CD4-positive, alpha-beta T cell treated with Interferon gamma for 1 hour (primary cell): ENCODE data around the gene SMTNL1.

ENCODE experiments used
- DNase-seq: peaks from one replicate; pipeline ENCODE4 v3.0.0-alpha.2; 2020

The SMTNL1 gene

DNA sequence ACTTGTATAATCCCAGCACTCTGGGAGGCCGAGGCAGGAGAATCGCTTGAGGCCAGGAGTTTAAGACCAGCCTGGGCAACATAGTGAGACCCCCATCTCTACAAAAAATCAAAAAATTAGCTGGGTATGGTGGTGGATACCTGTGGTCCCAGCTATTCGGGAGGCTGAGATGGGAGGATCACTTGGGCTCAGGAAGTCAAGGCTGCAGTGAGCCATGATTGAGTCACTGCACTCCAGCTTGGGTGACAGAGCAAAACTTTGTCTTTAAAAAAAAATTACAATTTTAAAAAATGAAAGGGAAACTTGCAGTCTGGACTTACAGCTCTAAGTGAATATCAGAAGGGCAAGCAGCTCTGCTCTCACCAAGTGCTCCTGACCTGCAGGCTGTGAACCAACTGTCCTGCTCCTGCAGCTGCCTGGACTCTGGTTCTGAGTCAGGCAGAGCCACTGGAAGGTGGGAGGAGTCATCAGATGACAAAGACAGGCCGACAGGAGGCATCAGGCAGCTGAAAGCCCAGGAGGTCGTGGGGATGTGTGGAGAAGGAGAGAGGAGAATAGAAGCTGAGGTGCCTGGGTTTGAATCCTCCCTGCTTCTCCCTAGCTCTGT, 9.6 kb downstream of the SMTNL1 start:
- DNase-seq: no peak

DNA sequence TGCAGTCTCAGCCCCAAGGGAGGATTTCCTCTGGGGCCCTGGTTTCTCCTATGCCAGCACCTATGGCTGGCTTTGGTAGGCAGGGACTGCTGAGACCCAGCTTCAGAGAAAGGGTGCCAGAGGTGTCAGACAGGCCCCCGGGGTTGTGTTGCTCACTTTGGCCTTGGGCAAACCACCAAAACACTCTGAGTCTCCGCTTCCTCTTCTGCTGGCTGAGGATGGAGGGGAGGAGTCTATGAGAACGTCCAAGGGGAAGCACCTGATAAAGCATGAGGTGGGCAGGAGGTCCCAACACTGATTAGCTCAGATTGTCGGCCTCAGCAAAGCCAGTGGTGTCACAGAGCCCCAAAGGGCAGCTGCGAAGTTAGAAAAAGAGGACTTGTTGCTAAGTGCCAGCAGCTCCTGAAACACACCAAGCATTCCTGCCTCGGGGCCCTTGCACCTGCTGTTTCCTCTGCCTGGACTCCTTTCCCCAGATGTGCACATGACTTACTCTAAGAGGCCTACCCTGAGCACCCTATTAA, 10.5 kb downstream of the SMTNL1 start:
- DNase-seq: peak; percentile 24

DNA sequence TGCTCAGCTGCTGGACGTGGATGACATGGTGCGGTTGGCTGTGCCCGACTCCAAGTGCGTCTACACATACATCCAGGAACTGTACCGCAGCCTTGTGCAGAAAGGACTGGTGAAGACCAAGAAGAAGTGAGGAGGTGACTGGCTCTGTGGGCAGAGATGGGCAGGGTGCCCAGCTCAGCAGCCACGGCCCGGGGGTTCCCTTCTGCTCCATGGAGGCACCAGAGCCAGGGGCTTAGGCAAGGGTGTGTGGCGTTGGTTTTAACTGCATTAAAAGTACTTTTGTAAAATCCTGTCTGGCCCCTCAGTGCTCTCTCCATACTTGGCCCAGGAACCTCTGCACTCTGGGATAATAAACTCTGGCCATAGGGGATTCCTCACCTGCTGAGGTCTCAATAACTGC, 12.6 kb downstream of the SMTNL1 start:
- DNase-seq: no peak

DNA sequence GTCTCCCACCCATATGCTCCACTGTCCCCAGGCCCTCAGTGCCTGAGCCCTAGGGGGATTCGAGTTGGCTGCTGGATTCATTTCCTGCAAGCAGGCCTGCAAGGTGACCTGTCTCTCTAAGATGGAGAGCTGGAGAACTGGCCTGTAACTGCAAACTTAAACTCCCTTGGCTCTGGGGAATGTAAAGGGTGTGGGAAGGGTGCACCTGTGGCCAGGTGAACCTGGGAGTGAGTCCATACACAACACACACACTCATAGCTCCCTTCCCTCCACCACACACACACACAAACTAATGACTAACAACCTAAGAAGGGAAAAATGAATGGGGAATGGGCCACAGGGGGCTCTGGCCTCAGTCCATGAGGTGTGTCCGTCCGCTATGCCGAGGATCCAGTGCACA, 14.5 kb downstream of the SMTNL1 start:
- DNase-seq: no peak

DNA sequence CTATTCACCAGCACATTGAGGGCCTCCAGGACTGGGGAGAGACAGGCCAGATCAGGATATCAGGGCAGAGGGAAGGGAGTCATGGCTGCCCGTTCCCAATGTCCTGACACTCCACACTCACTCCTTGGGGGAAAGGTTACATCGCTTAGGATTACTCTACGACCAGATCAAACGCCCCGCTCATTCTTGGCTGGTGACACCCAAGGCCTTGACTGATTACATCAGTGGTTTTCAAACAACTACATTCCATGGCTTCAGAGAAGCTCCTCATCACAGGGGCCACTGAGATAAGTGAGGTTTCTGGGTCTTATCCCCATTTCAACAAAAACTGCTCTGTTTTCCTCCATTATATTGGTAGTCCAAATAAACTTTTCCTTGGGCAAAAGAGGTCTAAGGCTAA, 15.1 kb downstream of the SMTNL1 start:
- DNase-seq: no peak

DNA sequence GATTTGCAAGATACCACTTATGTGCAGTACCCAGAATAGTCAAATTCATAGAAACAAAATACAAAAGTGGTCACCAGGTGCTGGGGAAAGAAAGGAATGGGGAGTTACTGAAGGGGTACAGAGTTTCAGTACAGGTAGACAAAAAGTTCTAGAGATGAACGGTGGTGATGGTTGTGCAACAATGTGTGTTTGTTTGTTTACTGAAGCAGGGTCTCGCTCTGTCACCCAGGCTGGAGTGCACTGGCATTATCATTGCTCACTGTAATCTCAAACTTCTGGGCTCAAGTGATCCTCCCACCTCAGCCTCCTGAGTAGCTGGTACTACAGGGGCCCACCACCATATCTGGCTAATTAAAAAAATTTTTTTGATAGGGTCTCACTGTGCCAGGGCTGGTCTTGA, 18.0 kb downstream of the SMTNL1 start:
- DNase-seq: no peak

DNA sequence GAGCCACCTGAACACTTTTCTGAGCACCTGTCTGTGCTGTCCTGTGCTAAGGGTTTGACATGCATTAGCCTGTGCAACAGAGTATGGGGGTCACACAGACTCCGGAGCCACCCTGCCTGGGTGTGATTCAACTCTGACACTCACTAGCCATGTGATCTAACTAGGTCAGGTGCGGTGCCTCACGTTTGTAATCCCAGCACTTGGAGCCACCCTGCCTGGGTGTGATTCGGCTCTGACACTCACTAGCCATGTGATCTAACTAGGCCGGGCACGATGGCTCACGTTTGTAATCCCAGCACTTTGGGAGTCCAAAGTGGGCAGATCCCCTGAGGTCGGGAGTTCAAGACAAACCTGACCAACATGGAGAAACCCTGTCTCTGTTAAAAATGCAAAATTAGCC, 18.6 kb downstream of the SMTNL1 start:
- DNase-seq: no peak

DNA sequence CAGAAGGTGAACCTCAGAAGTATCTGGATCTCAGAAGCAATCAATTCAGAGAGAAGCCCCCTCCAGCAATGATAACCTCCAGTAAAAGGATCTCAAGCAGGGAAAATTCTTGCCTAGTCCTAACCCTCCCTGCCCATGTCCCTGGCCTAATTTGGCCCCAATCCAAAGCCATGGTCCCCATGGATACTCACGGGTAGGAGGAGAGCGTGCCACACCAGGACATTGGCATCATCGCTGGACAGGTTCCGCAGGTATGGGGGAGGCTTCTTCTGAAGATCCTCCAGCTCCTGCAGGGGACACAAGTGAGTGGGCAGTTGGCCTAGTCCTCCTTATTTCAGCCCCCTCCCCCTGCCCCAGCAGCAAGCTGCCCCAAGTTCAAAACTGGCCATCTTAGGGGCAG, 22.8 kb downstream of the SMTNL1 start:
- DNase-seq: no peak

DNA sequence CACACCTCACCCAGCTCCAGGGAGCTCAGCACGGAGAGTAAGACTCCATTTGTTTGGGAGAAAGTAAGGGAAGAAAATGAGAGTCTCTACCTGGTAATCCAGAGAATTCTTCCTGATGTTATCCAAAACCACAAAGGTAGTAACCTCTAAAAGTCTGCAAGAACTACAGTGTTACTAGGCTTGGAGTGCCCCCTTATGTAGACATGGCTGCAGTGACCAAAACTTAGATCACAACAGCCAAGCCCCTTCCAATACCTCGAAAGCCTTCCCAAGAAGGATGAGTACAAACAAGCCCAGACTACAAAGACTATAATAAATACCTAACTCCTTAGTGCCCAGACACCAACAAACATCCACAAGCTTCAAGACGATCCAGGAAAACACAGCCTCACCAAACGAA, 25.2 kb downstream of the SMTNL1 start:
- DNase-seq: no peak

DNA sequence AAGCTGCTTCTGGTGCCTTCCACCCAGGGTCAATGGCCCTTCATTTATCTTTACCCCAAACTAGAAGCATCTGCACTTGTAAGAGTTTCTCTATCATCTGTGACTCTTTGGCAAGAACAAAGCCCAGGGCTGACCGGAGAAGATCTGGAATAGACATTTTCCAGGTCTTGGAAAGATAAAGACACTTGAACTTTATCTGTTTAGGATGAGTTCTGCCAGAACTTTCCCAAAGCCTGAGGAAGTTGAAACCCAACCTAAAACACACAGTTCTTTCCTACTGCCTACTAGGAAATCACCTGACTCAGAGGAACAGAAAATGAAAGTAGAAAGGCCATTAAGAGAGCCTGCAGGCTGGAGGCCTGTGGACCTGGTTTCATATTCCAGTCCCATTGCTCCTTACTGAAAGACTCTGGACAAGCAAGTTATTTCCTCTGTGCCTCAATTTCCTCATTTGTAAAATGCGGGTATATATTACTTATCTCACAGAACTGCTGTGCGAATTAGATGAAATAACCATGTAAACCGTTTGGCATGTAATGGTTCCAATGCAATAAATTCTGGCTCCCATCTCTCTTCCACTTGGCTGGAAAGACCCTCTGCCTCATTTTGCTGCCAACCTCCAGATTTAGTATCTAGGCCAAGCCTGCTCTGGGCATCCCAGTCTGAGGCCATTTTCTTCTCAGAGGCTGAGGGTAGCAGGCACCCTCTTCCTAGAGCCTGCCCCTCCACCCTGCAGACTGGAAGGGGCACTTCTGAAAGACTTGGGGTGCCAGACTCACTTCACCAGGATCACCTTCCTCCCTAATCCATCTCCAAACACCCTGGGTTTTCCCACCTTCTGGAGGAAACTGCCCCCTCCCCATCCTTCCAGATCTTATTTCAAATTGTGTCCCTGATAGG, 28.9 kb downstream of the SMTNL1 start:
- DNase-seq: peak; percentile 52

DNA sequence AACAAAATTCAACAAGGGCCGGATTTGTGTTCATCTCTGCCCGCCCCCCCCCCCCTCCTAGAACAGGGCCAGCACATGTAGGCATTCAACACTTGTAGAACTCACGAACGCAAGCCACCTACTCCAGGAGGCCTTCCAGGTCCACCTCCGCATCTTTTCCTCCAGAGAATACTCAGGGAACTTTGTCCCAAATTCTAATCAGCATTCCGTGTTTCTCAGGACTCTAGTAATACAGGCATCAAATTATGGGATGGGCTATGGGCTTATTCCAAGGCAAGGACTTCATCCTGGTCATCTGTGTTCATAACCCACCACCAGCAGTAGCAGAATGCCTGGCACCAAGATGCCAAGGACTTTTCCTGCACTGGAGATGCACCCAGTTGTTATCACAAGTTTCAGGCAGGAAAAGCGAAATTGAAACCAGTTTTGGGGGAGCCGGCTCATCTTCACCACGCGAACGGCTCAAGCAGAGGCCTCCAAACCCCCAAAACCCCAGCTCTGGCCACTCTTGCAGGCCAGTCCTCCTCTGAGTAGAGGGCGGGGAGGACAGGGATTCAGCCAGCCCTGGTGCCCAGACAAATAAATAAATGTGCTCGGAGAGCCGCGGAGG, 29.6 kb downstream of the SMTNL1 start:
- peak; percentile 35 for DNase-seq

DNA sequence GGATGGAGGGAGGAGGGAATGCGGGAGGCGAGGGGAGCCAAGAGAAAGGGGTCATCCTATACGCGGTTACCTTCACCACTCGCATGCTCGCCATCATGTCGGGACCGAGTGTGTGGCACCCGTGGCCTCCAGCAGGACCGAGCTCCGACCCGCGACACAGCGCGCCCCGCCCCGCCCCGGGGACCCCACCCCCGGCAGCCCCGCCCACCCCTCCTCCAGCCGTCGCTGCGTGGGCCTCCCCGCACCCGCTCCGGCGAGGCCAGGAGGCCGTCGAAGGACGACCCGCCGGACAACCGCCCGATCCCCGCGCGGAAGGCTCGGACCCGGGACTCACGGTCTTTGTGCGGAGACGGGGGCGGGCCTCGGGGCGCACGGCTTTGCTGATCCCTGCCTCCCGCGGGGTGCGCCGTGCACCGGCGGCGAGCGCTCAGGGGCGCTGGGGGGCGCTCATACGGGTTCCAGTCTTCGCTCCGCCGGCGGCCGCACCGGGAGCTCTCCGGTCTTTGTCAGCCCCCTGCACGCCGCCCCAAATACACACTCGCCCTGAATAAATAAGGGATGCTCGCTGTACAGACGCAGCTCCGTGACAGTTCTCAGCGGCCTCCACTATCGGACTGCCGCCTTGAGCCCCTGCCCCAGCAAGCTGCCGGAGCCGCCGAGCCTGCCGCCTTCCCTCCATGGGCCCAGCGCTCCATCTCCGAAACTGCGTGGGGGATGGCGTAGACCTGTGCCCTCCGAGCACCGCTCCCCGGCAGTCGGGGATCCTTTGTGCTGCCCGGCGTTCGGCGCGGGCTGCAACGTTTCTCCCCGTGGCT, 30.3 kb downstream of the SMTNL1 start, which contains the start of gene UBE2L6:
Gene UBE2L6 (minus strand): TSS at position 158 of the 815 bp plus-strand sequence. CDS start 61 bp downstream, at position 97.
- peak; percentile 82 for DNase-seq

DNA sequence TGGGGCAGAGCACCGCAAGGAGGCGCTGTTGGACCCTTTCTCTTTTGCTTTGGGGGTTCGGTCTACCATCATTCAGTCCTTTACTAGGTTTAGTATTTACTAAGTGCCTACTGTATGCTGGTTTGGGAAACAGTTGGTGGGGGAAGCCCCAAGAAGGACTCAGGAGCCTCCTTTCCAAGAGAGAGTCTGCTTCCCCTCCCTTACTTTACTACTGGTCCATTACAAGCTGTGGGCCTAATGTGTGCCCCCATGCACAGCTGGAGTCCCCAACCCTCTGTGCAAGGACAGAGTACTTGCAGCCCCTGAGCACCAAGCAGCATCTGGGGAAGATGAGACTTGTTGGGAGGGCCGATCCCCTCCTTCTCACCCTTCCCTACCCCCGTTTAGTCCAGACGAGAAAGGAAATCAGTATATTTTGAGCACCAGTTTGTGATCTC, 31.0 kb downstream of the SMTNL1 start:
- DNase-seq: no peak

DNA sequence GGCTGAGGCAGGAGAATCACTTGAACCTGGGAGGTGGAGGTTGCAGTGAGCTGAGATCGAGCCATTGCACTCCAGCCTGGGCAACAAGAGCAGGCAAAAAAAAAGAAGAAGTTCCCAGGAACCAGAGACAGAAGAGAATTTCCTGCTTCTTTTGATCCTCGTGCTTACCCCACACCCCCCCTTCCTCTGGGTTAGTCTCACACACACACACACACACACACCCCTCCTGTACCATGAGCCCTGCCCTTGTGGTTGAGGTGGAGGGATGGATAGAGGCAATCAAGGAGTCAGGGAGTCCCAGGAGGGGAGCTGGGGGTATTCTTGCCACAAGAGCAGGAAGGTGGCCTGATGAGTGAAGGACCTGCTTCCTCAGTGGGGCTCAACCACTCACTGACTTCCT, 34.2 kb downstream of the SMTNL1 start:
- DNase-seq: no peak

DNA sequence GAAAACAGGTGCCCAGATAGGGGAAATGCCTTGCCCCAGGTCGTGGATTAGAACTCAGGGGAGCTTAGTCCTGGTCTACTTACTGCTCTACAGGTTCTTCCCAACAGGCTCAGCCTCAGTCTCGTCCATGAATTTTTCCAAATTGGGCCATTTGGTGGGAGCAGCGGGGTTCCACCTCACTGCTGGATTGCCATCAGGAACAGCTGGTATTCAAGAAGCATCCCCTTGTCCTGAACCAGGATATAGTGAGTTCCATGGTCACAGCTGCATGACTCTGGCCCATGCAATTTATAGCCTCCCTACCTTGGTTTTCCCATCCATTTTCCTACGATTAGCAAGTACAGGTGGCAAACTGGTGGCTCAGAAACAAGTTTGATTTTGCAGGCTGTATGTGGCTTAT, 36.7 kb downstream of the SMTNL1 start:
- DNase-seq: no peak

DNA sequence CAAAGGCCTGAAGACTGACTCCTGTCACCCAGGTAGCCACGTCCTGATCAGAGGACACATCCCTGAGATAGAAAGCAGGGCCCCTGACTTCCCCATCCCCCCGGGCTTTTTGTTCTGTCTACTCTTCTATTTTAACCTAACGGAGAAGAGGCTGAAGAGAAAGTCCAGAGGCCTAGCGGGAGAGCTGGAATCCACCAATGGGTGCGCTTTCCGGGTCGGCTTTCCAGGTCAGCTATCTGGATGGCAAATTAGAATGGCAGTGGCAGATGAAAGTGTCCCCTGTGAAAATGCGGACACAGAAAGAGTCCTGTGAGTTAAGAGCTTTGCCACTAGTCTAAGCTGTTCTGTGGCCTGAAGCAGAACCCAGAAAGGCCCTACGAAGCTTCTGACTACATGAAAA, 46.9 kb downstream of the SMTNL1 start:
- no peak for DNase-seq

DNA sequence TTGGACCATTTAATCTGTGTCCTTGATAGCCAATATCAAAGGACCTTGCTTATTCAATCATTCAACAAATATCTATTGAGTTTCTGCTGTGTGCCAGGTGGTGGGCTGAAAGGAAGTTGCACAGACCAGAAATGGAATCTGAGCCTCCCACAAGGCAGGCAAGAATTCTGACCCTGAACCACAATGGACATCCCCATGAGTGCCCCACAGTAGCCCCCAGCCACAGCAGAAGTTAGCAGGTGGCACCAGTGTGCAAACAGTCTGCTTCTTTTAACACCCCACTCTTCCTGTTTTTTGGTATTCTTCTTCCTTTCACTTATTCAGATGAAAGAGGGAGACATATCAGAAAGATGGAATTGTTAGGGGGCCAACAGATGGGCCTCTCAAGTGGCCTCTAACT, 47.9 kb downstream of the SMTNL1 start:
- no peak for DNase-seq

DNA sequence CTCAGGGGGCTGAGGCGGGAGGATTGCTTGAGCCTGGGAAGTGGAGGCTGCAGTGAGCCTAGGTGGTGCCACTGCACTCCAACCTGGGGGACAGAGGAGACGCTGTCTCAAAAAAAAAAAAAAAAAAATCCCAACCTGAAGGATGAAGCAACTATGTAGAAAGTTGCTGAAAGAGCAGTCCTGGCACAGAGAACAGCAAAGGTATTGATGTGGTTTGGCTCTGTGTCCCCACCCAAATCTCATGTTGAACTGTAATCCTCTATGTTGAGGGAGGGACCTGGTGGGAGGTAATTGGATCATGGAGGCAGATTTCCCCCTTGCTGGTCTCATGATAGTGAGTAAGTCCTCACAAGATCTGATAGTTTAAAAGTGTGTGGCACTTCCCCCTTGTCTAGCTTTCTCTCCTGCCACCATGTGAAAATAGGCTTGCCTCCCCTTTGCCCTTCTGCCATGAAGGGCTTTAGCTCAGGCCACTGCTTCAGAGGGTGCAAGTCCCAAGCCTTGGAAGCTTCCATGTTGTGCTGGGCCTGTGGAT, 49.4 kb downstream of the SMTNL1 start:
- no peak for DNase-seq

DNA sequence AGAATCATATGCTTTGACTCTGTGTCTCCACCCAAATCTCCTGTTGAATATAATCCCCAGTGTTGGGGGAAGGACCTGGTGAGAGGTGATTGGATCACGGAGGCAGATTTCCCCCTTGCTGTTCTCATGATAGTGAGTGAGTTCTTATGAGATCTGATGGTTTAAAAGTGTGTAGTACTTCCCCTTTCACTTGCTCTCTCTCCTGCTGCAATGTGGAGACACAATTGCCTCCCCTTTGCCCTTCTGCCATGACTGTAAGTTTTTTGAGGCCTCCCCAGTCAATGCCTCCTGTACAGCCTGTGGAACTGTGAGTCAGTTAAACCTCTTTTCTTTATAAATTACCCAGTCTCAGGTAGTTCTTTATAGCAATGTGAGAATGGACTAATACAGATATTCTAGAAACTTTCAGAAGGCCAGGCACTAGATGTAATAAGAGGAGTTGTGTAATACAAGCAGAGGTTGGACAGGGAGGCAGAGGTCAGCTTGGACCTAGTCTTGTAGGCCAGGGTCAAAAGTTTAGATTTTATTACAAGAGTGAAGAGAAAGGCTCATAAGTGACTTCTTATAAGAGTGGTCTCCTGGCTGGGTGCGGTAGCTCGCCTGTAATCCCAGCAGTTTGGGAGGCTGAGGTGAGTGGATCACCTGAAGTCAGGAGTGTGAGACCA, 50.8 kb downstream of the SMTNL1 start:
- no peak for DNase-seq

DNA sequence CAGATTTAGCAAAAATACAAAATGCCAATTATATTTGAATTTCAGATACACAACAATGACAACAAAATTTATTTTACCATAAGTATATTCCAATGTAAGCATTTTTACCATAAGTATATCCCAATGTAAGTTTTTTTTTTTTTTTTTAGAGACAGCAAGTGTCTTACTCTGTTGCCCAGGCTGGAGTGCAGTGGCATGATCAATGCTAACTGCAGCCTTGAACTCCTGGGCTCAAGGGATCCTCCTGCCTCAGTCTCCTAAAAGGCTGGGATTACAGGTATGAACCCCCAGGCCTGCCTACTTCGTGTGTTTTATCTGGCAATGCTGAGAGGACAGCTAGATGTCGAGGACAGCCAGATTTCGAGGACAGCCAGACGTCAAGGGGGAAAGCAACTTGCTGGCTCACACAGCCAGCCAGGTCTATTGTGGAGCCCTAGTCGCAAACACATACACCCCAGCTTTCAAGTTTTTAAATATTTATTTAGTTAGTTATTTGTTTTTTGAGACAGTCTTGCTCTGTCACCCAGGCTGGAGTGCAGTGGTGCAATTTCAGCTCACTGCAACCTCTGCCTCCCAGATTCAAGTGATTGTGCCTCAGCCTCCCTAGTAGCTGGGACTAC, 59.0 kb downstream of the SMTNL1 start:
- no peak for DNase-seq

DNA sequence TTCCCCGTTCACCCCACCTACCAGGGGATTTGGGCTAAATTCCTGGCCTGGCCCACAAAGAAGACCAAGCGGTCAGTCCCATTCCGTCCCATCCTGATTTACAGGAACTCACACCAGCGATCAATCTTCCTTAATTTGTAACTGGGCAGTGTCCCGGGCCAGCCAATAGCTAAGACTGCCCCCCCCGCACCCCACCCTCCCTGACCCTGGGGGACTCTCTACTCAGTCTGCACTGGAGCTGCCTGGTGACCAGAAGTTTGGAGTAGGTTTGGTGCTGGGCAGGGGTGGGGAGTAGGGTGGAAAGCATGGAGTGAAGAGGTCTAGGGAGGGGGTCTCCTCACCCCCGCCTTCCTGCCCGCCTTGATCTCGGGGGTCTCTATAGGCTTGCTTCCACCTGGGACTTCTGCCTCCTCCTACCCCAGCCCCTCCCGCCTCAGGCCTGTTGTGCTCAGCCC, 60.1 kb downstream of the SMTNL1 start, which contains the start of gene SERPING1:
Gene SERPING1 (plus strand): TSS at position 225 of the 455 bp plus-strand sequence. CDS start 586 bp downstream, outside the sequence.
- DNase-seq: no peak
